Right atrium auricular region (tissue), 2 donors: ENCODE measurements around the gene GPR171. TPM values are rescaled to one million over a fixed set of nuclear protein-coding genes. Genes with fewer than 3 reads are reported as not detected.
"Not testable (repeated sequence)": the region's sequence is repeated elsewhere in the genome, so short reads cannot be mapped to it uniquely, and the experiment has no call there.

ENCODE experiments used
- DNase-seq: peaks from one replicate; pipeline ENCODE4 v3.0.0-alpha.2; 2019; ENCODE audit warnings: low spot score
- H3K27ac ChIP-seq, 2 donors: fragments of 200-600 bp; sonication (generic); 1 replicate in 1 of 2; 2 replicates in 1 of 2; pipeline ENCODE4 v1.5.1; 2016 to 2019
- H3K27me3 ChIP-seq, 2 donors: fragments of 200-600 bp; sonication (generic); one replicate each; pipeline versions ENCODE4 v1.5.1 to v1.6.0; 2017 to 2019
- H3K36me3 ChIP-seq: fragments of 200-600 bp; sonication (generic); one replicate; pipeline ENCODE4 v1.5.1; 2016
- H3K4me1 ChIP-seq, 2 donors: fragments of 200-600 bp; sonication (generic); one replicate each; pipeline versions ENCODE4 v1.5.1 to v1.6.0; 2017 to 2019
- H3K4me3 ChIP-seq, 2 donors: fragments of 200-600 bp; sonication (generic); 1 replicate in 1 of 2; 2 replicates in 1 of 2; pipeline ENCODE4 v1.5.1; 2017 to 2019; ENCODE audit warnings: mild to moderate bottlenecking in 1 of 2, moderate library complexity in 1 of 2
- H3K9me3 ChIP-seq, 2 donors: fragments of 200-600 bp; sonication (generic); one replicate each; pipeline ENCODE4 v1.5.1; 2019
- total RNA-seq, 2 donors: library from RNA; depleted of rRNA; stranded (reverse); fragments of >200 nt; gene quantifications; one replicate each; pipeline ENCODE4 v1.1.0, GENCODE V29; 2016
- TF ChIP-seq, protein P1 (sequence below), 2 donors: fragments of 200-600 bp; sonication (generic); IDR thresholded peaks; one replicate each; pipeline ENCODE4 v1.5.1; 2019; ENCODE audit warnings: antibody characterized with exemption in 2 of 2

GPR171 gene, protein sequence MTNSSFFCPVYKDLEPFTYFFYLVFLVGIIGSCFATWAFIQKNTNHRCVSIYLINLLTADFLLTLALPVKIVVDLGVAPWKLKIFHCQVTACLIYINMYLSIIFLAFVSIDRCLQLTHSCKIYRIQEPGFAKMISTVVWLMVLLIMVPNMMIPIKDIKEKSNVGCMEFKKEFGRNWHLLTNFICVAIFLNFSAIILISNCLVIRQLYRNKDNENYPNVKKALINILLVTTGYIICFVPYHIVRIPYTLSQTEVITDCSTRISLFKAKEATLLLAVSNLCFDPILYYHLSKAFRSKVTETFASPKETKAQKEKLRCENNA
- under 1 TPM; 0.37 to 0.39 TPM for total RNA-seq

GRCh38 chr3:151203051-151203420 is at the start of gene GPR171:
TSS of gene GPR171 (minus strand) at chr3:151203216. CDS start at chr3:151199386, 3,830 bp downstream.
- TF ChIP-seq, protein P1, sequence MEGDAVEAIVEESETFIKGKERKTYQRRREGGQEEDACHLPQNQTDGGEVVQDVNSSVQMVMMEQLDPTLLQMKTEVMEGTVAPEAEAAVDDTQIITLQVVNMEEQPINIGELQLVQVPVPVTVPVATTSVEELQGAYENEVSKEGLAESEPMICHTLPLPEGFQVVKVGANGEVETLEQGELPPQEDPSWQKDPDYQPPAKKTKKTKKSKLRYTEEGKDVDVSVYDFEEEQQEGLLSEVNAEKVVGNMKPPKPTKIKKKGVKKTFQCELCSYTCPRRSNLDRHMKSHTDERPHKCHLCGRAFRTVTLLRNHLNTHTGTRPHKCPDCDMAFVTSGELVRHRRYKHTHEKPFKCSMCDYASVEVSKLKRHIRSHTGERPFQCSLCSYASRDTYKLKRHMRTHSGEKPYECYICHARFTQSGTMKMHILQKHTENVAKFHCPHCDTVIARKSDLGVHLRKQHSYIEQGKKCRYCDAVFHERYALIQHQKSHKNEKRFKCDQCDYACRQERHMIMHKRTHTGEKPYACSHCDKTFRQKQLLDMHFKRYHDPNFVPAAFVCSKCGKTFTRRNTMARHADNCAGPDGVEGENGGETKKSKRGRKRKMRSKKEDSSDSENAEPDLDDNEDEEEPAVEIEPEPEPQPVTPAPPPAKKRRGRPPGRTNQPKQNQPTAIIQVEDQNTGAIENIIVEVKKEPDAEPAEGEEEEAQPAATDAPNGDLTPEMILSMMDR (IDR thresholded peaks at IDR 0.05) = no peak
- Histone ChIP-seq H3K36me3 (no peaks in the 10 kb centered on the region), H3K27ac (no peak within 1 kb of the TSS), H3K4me1 (no peaks in the 10 kb centered on the region), H3K4me3 (no peak within 1 kb of the TSS), H3K9me3 (no peaks in the 10 kb centered on the region), H3K27me3 (no peaks in the 10 kb centered on the region)
- DNase-seq = no peak

- Histone ChIP-seq H3K36me3 (no peaks in the 10 kb centered on the region), H3K27me3 (no peaks in the 10 kb centered on the region), H3K4me3 (no peak overlapping the region), H3K4me1 (peaks cover 0 to 4% of the 10 kb centered on the region in 2 donors), H3K9me3 (no peaks in the 10 kb centered on the region), H3K27ac (peak overlapping the region; percentile 21 to 29)
- TF ChIP-seq, protein P1 (IDR thresholded peaks at IDR 0.05) = no peak
- no peak for DNase-seq
Observed at GRCh38 chr3:151248772-151249337, 45.8 kb upstream of the GPR171 start.

GRCh38 chr3:151242006-151242405 is 39.0 kb upstream of the GPR171 start:
- H3K4me3 ChIP-seq, DNase-seq, H3K27ac ChIP-seq, H3K36me3 ChIP-seq, H3K4me1 ChIP-seq, H3K27me3 ChIP-seq, H3K9me3 ChIP-seq: not testable (repeated sequence)

DNA sequence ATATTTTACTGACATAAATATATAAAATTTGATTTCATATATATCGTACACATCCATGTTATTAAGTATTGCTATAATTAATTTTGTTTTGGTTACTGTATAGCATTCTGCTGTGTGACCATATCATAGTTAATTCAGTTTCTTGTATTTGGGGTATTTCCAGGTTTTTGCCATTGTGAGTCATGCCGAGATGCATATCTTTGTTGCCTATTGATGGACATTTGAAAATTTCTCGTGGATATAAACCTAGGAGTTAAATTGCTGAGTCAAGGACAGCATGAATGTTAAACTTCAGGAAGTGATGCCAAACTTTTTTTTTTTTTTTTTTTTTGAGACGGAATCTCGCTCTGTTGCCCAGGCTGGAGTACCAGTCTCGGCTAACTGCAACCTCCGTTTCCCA is 33.7 kb upstream of the GPR171 start:
- H3K4me3 ChIP-seq = no peak overlapping the region
- H3K4me1 ChIP-seq = no peaks in the 10 kb centered on the region
- TF ChIP-seq, protein P1 (IDR thresholded peaks at IDR 0.05) = no peak
- no peak overlapping the region for H3K27ac ChIP-seq
- no peaks in the 10 kb centered on the region for H3K36me3 ChIP-seq
- no peak for DNase-seq
- H3K9me3 ChIP-seq = no peaks in the 10 kb centered on the region
- no peaks in the 10 kb centered on the region for H3K27me3 ChIP-seq

- no peak overlapping the region for H3K27ac ChIP-seq
- H3K36me3 ChIP-seq = no peaks in the 10 kb centered on the region
- H3K9me3 ChIP-seq = no peaks in the 10 kb centered on the region
- DNase-seq = no peak
- no peaks in the 10 kb centered on the region for H3K27me3 ChIP-seq
- no peaks in the 10 kb centered on the region for H3K4me1 ChIP-seq
- H3K4me3 ChIP-seq = no peak overlapping the region
- TF ChIP-seq, protein P1 (IDR thresholded peaks at IDR 0.05) = no peak
Observed at GRCh38 chr3:151236316-151236715, 33.3 kb upstream of the GPR171 start.

GRCh38 chr3:151234825-151235224 is 31.8 kb upstream of the GPR171 start:
- Histone ChIP-seq H3K27me3 (no peaks in the 10 kb centered on the region), H3K36me3 (no peaks in the 10 kb centered on the region), H3K9me3 (no peaks in the 10 kb centered on the region), H3K4me3 (no peak overlapping the region), H3K4me1 (no peaks in the 10 kb centered on the region), H3K27ac (no peak overlapping the region)
- no peak for DNase-seq
- TF ChIP-seq, protein P1 (IDR thresholded peaks at IDR 0.05) = no peak
